ENCODE measurements around the gene CD207. TPM values are rescaled to one million over a fixed set of nuclear protein-coding genes. Genes with fewer than 3 reads are reported as not detected.

CD207 gene
- total RNA-seq, 2 experiments from 2014 or later: not detected

DNA sequence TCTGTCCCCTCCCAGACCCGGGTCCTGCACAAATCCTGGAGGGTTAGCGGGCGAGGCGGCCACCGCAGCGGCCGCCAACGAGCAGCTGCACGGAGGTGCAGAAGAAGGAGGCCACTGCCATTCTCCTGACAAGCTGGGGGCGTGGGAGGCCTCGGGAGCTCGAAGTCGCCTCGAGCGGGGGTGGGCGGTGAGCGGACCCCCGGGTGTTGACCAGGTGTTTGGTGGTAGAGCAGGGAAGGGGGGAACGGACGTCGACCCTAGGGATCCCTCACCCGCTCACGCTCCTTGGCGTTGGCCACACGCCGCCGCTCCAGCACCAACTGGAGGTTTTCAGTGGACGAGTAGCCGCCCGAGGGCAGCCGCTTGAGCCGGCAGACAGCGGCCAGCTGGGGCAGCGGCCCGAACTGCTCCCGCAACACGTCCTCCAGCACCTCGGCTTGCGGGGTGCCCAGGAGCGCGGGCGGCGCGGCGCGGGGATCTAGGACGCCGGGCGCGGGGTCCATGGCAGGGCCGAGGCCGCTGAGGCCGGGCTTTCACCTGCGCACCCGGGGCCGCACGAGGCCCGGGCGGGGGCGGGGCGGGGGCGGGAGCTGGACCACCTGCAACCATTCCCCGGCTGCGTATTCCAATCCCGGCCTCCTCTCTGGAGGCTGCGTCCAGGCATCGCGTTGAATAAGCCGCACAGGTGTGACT is 45.3 kb downstream of the CD207 start, which contains the start of gene FIGLA:
Gene FIGLA, minus strand, starts transcription at position 508 of the 693 bp plus-strand sequence. Its CDS starts 5 bp downstream, at position 503.
- ChIA-PET POLR2A (interaction anchor here (0.6 kb wide), 1 partner anchor 40 kb away, joined by 4 read pairs; no protein-coding TSS in a partner anchor), CTCF (interaction anchor here (0.6 to 6.4 kb wide), 28 partner anchors 9 to 278 kb away, joined by 3 to 71 read pairs (median 4); partner anchors contain the start of genes ADD2 and ANKRD53)
- no peak within 1 kb of the TSS for H3K27ac Mint-ChIP-seq
- peaks cover 2% of the 10 kb centered on the region for H3K36me3 Mint-ChIP-seq (ENCODE audit: low read depth)
- DNase-seq (peak; percentile 5), ATAC-seq (no peak)
- no peaks in the 10 kb centered on the region for H3K9me3 Mint-ChIP-seq
- H3K4me3 Mint-ChIP-seq: peak within 1 kb of the TSS; percentile 61
- H3K4me1 Mint-ChIP-seq (ENCODE audit: low read depth): peaks cover 11% of the 10 kb centered on the region
- H3K27me3 Mint-ChIP-seq: peaks cover 50% of the 10 kb centered on the region
- intact Hi-C loops (cut with micrococcal nuclease): no loop called here
- TF ChIP-seq, protein P1, sequence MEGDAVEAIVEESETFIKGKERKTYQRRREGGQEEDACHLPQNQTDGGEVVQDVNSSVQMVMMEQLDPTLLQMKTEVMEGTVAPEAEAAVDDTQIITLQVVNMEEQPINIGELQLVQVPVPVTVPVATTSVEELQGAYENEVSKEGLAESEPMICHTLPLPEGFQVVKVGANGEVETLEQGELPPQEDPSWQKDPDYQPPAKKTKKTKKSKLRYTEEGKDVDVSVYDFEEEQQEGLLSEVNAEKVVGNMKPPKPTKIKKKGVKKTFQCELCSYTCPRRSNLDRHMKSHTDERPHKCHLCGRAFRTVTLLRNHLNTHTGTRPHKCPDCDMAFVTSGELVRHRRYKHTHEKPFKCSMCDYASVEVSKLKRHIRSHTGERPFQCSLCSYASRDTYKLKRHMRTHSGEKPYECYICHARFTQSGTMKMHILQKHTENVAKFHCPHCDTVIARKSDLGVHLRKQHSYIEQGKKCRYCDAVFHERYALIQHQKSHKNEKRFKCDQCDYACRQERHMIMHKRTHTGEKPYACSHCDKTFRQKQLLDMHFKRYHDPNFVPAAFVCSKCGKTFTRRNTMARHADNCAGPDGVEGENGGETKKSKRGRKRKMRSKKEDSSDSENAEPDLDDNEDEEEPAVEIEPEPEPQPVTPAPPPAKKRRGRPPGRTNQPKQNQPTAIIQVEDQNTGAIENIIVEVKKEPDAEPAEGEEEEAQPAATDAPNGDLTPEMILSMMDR (IDR thresholded peaks at IDR 0.05): no peak

DNA sequence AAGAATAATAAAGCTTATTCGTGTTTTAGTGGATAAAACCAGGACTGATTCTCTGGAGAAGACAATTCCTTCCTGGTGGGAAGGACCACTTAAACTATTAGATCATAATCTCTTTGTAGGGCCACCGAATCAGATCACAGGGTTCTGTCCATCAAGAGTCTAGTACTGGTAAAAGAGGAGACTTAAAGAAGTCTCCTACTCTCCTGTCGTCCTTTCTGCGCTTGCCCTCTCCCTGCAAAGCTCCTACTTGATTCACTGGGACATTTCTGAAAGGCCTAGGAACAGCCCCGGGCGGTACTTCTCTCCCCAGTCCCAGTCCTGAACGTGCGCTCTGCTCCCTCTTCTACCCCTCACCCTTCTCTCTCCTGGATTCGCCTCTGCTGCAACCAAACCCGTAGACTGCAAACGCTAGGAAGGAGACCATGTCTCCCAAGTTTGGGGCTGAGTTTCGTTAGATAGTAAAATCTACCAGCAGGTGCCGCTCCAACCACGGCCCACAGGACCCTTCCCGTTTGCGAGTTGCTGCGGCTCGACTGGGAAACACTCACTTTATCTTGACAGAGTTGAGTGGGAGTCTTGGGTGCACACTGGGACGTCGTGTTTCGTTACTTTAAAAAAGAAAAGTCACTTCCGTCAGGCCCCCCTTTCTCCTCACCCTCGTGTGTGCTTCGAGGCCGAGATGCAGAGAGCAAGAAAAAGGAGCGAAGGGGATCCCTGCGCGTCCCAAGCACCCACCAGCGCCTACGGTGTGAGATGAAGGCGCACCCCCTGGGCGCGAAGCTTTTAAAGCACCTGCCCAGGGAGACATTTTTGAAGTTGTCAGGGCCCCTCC is 46.1 kb downstream of the CD207 start:
- intact Hi-C loops (cut with micrococcal nuclease): loop anchor here (5.0 kb wide), 4 partner anchors 63 to 158 kb away; no protein-coding TSS in a partner anchor
- CTCF ChIA-PET: interaction anchor here (0.6 to 6.5 kb wide), 45 partner anchors 9 to 486 kb away, joined by 3 to 71 read pairs (median 4); partner anchors contain the start of genes ADD2 and ANKRD53
- H3K27ac Mint-ChIP-seq: no peak overlapping the region

DNA sequence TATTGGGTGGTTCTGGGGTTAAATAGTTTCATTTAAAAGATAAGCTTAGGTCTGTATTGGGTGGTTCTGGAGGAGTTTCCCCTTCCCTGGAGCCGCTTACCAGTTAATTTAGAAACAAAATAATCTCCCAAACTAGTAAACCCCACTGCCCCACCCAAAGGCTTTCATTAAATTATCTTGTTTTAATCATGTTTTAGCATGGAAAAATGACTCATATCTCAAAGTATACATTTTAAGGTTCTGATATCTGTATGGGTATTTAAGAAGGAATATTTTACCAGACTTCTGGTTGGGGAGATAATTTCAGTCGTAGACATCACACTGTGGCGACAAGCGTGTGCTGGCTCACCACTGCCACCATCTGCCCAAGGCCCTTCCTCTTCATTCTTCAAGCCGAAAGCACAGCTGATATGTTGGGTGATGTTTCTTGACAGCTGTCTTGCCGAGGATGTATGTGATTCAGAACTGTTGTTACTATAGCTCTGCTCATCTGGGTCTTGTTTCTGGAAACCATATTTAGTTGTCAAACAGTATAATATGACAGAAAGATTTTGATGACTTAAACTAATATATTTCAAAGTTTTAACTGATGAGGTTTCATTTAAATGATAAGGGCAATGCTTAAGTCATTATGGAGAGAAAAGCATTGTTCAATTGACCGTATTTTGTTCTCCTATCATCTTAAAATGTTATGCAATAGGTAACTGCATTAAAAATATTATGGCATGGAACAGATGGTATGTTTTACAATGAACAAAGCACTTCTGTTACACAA is 50.3 kb downstream of the CD207 start:
- ATAC-seq (peak; percentile 74), DNase-seq (peak; percentile 78)
- no peak overlapping the region for H3K4me3 Mint-ChIP-seq
- ChIA-PET CTCF (interaction anchor here (0.6 to 6.5 kb wide), 23 partner anchors 10 to 484 kb away, joined by 3 to 45 read pairs (median 4); partner anchors contain the start of genes ADD2 and FAM136A), POLR2A (interaction anchor here (0.6 to 1.0 kb wide), 2 partner anchors 17 to 76 kb away, joined by 3 to 4 read pairs; no protein-coding TSS in a partner anchor)
- H3K27ac Mint-ChIP-seq: no peak overlapping the region
- H3K27me3 Mint-ChIP-seq: peaks cover 28% of the 10 kb centered on the region
- intact Hi-C loops (cut with micrococcal nuclease): loop anchor here (2.0 to 5.0 kb wide), 5 partner anchors 67 to 162 kb away; no protein-coding TSS in a partner anchor
- TF ChIP-seq, protein P1 (IDR thresholded peaks at IDR 0.05): peak; percentile 66
- H3K36me3 Mint-ChIP-seq (ENCODE audit: low read depth): peaks cover 2% of the 10 kb centered on the region
- peaks cover 13% of the 10 kb centered on the region for H3K4me1 Mint-ChIP-seq (ENCODE audit: low read depth)
- H3K9me3 Mint-ChIP-seq: no peaks in the 10 kb centered on the region

More for the DNA sequence above, 46.1 kb downstream of the CD207 start:
- ATAC-seq (peak; percentile 80), DNase-seq (peak; percentile 87)
- Mint-ChIP-seq H3K36me3 (ENCODE audit: low read depth) (peaks cover 2% of the 10 kb centered on the region), H3K9me3 (no peaks in the 10 kb centered on the region), H3K4me3 (peak overlapping the region; percentile 61), H3K27me3 (peaks cover 50% of the 10 kb centered on the region), H3K4me1 (ENCODE audit: low read depth) (peaks cover 14% of the 10 kb centered on the region)
- TF ChIP-seq, protein P1 (IDR thresholded peaks at IDR 0.05): peak; percentile 83
- POLR2A ChIA-PET: interaction anchor here (0.6 kb wide), 1 partner anchor 41 kb away, joined by 4 read pairs; no protein-coding TSS in a partner anchor

DNA sequence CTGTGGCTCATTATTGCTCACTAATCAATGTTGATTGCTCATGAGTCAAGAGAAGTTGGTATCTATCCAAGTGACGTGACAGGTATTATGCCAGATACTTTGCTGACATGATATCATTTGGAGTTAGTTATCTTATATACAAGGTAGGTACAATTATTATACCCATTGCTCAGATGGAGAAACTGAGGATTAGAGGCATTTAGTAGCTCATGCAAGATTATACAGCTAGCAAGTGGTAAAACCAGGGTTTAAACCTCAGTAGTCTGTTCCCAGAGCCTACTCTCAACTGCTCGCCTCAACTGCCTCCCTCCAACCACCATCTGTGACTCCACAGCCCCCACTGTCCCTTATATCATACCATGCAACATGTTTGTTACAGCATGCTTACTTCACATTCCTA is 51.3 kb downstream of the CD207 start:
- no peak for DNase-seq
- ATAC-seq: no peak
- no peak overlapping the region for H3K4me3 Mint-ChIP-seq
- TF ChIP-seq, protein P1 (IDR thresholded peaks at IDR 0.05): no peak
- H3K27ac Mint-ChIP-seq: no peak overlapping the region
- no peaks in the 10 kb centered on the region for H3K36me3 Mint-ChIP-seq (ENCODE audit: low read depth)
- intact Hi-C loops (cut with micrococcal nuclease): loop anchor here (2.0 kb wide), 1 partner anchor 128 kb away; no protein-coding TSS in a partner anchor
- H3K9me3 Mint-ChIP-seq: no peaks in the 10 kb centered on the region
- H3K27me3 Mint-ChIP-seq: peaks cover 23% of the 10 kb centered on the region
- H3K4me1 Mint-ChIP-seq (ENCODE audit: low read depth): peaks cover 7% of the 10 kb centered on the region
- CTCF ChIA-PET: interaction anchor here (0.8 to 6.5 kb wide), 9 partner anchors 9 to 483 kb away, joined by 3 to 45 read pairs (median 4); partner anchors contain the start of genes ADD2 and FAM136A
- POLR2A ChIA-PET: no interaction called here

Other genes starting within 250 kb of the CD207 start
- 10 to 100 TPM; 24.5 to 26.3 TPM for gene ADD2, start 67.6 kb downstream of the CD207 start, total RNA-seq
- not detected for gene FIGLA, start 45.2 kb downstream of the CD207 start, total RNA-seq
- gene CLEC4F, start 15.2 kb downstream of the CD207 start, total RNA-seq: not detected
- not detected for gene VAX2, start 64.8 kb upstream of the CD207 start, total RNA-seq
- not detected for gene ATP6V1B1, start 100.1 kb upstream of the CD207 start, total RNA-seq
- gene ANKRD53, start 142.8 kb upstream of the CD207 start, total RNA-seq: not detected
- gene TEX261, start 159.1 kb upstream of the CD207 start, total RNA-seq: 10 to 100 TPM; 38.8 to 39.9 TPM
- 10 to 100 TPM; 33.6 to 38.7 TPM for gene NAGK, start 232.8 kb upstream of the CD207 start, total RNA-seq

Data from activated CD8-positive, alpha-beta T cell treated with anti-CD3 and anti-CD28 coated beads for 36 hours (primary cell).